Stimulated activated CD4-positive, alpha-beta T cell treated with anti-CD3 and anti-CD28 coated beads, TNF-alpha, amount 100 ng/mL, for 48 hours (primary cell): ENCODE data around the gene PKD2L1.

Experiments
- DNase-seq, 3 donors: peaks; one replicate each; pipeline ENCODE4 v3.0.0-alpha.2; 2020; ENCODE audit warnings: low read depth in 3 of 3

Gene PKD2L1

DNA sequence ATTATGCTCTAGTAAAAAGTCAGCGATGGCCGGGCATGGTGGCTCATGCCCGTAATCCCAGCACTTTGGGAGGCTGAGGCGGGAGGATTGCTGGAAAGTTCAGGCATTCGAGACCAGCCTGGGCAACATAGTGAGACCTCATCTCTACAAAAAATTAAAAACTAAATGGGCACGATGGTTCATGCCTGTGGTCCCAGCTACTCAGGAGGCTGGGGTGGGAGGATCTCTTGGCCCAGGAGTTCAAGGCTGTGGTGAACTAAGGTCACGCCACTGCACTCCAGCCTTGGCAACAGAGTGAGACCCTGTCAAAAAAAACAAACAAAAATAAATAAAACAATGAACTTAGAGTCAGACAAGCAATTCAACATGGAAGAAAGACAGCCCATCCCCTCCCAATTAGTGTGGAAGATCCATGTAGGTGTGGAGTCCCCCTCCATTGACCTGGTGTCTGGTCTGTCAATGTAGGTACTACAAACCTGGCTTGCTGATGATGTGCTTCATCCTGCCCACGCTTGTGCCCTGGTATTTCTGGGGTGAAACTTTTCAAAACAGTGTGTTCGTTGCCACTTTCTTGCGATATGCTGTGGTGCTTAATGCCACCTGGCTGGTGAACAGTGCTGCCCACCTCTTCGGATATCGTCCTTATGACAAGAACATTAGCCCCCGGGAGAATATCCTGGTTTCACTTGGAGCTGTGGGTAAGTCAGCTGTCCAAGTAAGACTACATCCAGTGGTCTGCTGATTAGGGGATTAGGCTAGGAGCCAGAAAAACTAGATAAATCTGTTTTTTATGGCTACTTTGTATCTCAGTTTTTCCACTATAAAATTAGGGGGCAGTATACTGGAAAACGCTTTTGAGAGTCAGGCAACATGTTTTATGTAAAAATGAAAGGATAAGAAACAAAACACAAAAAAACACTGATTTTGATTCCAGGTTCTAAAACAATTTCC is 26.3 kb upstream of the PKD2L1 start:
- DNase-seq = no peak

DNA sequence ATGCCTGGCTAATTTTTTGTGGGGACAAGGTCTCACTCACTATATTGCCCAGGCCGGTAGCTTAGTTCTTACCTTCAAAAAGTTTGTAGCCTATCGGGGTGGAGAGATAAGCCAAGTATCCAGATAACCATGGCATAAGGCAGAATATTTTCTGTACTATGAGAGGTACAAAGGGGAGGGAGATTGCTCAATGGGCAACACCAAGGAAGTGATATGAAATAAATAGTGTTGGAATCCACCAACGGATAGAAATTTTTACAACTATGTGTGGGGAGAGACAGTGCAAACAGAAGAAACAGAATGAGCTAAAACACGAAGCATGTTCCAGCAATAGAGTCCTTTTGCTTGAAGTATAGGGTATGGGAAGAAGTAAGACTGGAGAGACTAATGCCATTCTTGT is 25.1 kb upstream of the PKD2L1 start:
- DNase-seq = no peak

GRCh38 chr10:100353770-100354485 is 23.9 kb upstream of the PKD2L1 start:
- DNase-seq = no peak

DNA sequence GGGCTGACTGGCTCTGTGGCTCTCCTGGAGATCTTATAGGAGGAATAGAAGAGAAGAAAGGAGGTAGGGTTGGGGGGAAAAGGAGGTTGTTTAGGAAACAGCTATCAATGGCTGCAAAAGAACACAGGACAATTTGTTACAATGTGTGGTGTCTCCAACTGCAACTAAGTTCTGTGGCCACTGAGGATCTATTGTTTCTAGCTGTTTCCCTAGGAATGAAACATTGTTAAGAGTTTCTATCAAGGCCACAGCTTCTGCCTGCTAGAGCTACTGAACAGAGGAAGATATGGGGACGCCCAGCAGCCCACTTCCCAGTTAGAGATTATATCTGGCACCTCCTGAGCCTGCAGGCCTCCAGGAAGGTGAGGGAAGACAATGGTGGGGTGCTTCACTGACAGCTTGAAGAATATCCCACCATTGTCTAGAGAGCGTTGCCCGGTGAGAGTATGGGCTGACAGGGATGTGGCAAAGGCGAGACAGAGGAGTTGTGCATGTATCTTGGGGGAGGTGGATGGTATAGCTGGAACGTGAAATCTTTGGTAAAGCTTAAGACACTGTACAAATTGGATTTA is 21.0 kb upstream of the PKD2L1 start:
- DNase-seq = no peak

GRCh38 chr10:100349672-100350071 is 19.6 kb upstream of the PKD2L1 start:
- no peak for DNase-seq

DNA sequence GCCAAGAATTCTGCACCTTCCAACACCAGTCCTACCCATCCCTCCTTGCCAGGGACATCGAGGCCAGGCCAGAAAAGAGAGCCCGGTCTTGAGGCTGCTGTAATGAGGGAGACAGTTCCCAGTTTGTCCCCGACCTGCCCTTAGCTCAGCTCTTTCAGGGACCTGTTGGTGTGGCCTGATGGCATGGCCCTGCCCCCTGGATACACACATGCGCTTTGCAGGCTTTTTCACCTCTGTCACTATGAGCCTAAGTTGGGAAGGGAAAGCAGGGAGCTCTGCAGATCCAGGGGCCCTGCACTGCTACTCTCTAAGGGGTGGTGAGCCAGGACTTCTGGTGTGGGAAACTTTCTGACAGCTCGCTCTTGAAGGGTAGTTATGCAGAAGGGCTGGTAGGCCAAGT is 19.1 kb upstream of the PKD2L1 start:
- DNase-seq = no peak

- DNase-seq = no peak
Measured at GRCh38 chr10:100348389-100348927, 18.4 kb upstream of the PKD2L1 start.

GRCh38 chr10:100347568-100348195 is 17.7 kb upstream of the PKD2L1 start:
- no peak for DNase-seq

- peak; percentile 71 to 84 (median 81) for DNase-seq
Measured at GRCh38 chr10:100346765-100347567, 16.9 kb upstream of the PKD2L1 start, which contains the start of gene SCD. Gene SCD, plus strand, starts transcription at chr10:100347233. Its CDS starts 272 bp downstream, at chr10:100347505.

GRCh38 chr10:100346351-100346764 is 16.3 kb upstream of the PKD2L1 start:
- DNase-seq = peak; percentile 48 to 82 (median 59)

GRCh38 chr10:100345570-100346330 is 15.7 kb upstream of the PKD2L1 start:
- DNase-seq = no peak

DNA sequence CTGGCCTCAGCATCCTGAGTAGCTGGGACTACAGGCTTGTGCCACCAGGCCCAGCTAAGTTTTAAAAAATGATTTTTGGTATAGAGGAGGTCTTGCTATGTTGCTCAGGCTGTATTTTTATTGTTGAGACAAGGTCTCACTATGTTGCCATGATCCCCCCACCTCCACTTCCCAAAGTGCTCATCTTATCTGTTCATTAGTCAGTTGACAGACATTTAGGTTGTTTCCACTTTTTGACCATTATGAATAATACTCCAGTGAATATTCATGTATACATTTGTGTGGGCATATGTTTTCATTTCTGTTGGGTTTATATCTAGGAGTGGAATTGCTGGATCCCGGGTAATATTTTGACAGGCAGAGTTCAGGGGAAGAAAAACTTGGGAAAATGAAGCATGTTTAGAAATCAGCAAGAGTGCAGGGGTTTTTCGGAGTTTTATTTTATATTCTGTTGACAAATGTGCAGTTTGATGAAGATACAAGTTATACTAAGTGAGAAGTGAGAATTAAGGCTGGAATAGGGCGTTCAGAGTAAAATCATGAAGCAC is 14.3 kb upstream of the PKD2L1 start:
- DNase-seq = no peak

DNA sequence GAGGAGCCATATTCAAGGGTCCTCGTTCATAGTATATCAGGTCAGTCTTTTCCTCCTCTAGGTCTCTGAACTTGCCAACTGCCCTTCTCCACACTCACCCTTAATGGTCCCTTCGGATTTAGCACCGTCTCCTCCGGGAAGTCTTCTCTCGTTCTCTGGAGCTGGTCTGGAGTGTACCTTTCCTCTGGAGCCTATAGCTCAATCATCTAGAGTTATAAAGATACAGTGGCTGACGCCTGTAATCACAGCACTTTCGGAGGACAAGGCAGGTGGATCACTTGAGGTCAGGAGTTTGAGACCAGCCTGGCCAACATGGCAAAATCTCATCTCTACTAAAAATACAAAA is 12.6 kb upstream of the PKD2L1 start:
- no peak for DNase-seq

DNA sequence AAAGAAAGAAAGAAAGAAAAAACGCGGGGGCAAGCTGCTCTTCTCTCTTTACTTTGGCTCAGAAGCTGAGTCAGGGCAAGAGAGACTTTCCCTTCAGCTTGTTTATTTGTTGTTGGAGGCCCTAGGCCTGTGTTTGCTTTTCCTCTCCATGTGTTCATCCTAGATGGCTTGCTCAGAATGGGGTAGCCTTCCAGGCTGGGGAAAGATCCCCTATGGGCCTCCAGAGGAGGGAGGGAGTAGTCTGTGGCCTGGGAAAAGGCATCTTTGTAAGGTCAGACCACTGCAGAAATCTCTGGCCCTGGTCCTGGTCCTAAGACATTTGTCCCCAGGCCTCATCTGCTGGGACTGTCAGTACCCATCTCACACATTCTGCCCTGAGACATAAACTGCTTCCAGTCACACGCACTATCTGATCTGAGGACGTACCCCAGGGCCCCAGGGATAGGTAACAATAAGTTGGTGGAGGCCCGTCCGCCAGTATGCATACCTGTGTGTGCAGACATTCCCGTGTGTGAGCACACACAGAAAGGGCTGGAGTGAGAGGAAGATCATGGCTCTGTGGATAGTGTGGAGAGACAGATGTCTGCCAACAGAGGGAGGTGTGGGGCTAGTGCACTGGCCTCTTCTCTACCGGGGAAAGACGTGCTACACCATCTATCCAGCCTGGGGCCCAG is 12.1 kb upstream of the PKD2L1 start:
- peak in 2 of 3 donors; percentile 16 to 31 for DNase-seq

DNA sequence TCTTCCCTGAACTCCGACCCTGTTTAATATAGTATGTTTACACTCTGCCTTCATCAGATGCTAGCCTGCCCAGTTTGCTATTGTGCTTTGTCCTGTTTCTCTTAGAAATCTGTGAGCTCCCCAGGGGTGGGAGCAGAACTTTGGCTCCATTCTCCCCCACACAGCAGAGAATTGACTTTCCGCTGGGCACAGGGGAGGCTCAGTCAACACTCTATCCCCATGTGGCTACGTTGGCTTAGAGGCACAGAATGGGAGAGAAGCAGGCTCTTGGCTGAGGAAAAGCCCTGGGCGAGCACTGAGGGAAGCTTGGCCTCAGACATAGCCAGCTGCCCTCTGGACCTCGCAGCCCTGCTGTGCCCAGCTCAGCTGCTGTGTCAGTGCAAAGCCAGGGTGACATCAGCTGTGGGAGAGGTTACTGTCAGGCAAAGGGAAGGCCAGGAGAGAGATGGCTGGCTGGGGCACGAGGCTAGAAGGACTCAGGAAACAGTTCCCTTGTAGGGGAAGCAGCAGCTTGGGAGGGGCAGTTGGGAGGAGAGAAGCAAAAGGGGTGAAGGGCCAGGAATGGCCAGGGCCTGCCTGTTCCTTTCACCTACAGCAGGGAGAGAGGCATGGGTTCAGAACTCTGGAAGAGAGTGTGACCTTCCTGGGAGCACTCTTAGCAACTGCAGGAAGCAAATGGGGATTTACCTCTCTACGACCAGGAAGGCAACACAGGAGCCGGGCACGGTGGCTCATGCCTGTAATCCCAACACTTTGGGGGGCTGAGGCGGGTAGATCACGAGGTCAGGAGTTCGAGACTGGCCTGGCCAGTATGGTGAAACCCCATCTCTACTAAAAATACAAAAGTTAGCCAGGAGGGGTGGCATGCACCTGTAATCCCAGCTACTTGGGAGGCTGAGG is 11.2 kb upstream of the PKD2L1 start:
- DNase-seq = no peak

- no peak for DNase-seq
Measured at GRCh38 chr10:100339236-100339635, 9.2 kb upstream of the PKD2L1 start.

DNA sequence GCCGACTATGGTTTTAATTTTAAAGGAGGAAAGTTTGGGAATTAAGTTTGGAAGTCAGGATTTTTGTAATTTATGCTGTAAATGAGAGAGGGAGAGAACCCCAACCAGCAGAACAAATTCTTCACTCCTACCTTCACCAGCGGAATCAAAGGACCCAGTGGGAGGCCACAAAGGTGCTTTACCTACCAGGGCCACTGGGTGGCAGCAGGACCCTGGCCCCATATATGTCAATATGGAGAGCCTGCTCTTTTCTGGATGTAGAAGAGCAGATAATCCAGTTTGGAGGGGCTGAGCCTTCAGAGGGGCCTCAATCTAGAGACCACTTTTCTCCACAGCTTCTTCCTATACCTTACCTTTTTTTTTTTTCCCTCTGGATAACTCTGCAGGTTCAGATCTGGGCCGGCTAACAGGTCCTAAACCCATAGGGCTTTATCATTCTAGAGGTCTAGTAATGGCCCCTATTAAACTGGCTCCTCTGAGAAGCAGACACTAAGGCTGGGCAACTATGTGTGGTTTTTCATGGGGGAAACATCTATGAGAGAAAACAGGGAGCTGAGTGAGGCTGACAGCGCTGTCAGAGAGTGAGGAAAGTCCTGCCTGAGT is 8.5 kb upstream of the PKD2L1 start:
- DNase-seq = peak; percentile 55 to 66 (median 63)

DNA sequence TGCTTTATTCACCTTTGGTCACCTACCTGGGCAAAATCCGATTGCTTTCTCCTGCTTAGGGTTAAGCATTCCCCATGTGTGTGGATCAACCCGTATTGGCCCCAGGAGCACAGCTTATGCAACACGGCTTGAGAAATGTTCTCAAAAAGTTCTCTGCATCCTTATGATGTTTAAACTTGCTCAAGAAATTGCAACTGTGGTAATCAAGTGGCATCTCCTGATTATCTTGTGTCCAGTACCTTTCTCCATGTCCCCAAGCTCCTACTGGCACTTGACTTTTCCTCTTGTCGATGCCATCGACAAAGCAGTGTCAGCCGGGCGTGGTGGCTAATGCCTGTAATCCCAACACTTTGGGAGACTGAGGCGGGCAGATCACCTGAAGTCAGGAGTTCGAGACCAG is 4.7 kb upstream of the PKD2L1 start:
- DNase-seq = no peak
